ENCODE results near the gene DDX17. TPM values are rescaled to one million over a fixed set of nuclear protein-coding genes. Genes with fewer than 3 reads are reported as not detected.

Gene DDX17
- total RNA-seq, 1 experiment from 2014 or later: 234 TPM

DNA sequence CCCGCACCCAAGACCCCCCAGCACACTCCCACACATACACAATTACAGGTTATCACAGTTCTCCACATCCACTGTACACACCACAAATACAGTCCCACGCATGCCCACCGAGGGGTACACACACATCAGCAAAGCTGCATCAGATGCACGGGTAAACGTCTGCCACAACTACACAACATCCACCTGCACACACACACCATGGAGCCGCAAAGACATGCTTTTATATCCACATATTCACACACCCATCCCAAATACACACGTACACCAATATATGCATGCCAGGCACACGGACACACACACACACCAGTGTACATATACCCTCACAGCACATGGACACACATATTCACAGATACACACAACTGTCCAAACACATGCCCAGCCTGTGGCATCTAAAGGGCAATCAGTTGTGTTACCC lies 45.7 kb downstream of the DDX17 start:
- RAD21 ChIA-PET (ENCODE audit: low non-redundant PET in 1 of 2, low total read pairs in 2 of 2, uncharacterized antibody in 2 of 2, unreplicated experiment in 2 of 2): interaction anchor here in 1 of 2 experiments (0.6 kb wide), 1 partner anchor 182 kb away, joined by 3 read pairs; no protein-coding TSS in a partner anchor
- Histone ChIP-seq H3K79me2 (ENCODE audit: insufficient read depth, low read length) (no peaks in the 10 kb centered on the region), H3K27me3 (ENCODE audit: insufficient read depth, low read length) (no peaks in the 10 kb centered on the region), H2AFZ (ENCODE audit: low read depth, low read length, poor library complexity, severe bottlenecking) (no peak overlapping the region), H4K20me1 (ENCODE audit: insufficient read depth) (no peaks in the 10 kb centered on the region), H3K27ac (ENCODE audit: low read depth, low read length) (no peak overlapping the region), H3K4me1 (ENCODE audit: control insufficient read depth in 1 of 2, insufficient read depth in 2 of 2, low read length in 2 of 2) (peaks cover 24 to 39% of the 10 kb centered on the region in 2 experiments), H3K9me2 (ENCODE audit: insufficient read depth) (no peaks in the 10 kb centered on the region), H3K4me3 (replicated peaks in 1 of 2; ENCODE audit: low read depth in 1 of 2, low read length in 2 of 2) (no peak overlapping the region), H3K4me2 (ENCODE audit: low read length) (peak overlapping the region; percentile 77; the same call in 1 of the 2 replicates), H3K36me3 (ENCODE audit: control insufficient read depth in 1 of 2, insufficient read depth in 2 of 2, low read length in 2 of 2) (no peaks in the 10 kb centered on the region), H3K9ac (ENCODE audit: low read length) (no peak overlapping the region), H3K9me3 (ENCODE audit: control insufficient read depth in 1 of 2, insufficient read depth in 1 of 2, low read depth in 1 of 2, low read length in 2 of 2) (no peaks in the 10 kb centered on the region)
- CTCF ChIA-PET: no interaction called here
- no TSS peak for BruUV-seq (replicated peaks)
- no peak for ATAC-seq
- POLR2A ChIA-PET: no interaction called here
- intact Hi-C loops (cut with micrococcal nuclease): no loop called here
- TF ChIP-seq JUND (IDR thresholded peaks at IDR 0.05) (no peak), POLR2A (IDR thresholded peaks at IDR 0.05; ENCODE audit: borderline replicate concordance, extremely low read depth, insufficient read depth, insufficient read length) (no peak), SP1 (IDR thresholded peaks at IDR 0.05; ENCODE audit: low read depth) (no peak), SRF (IDR thresholded peaks at IDR 0.05; ENCODE audit: low read depth) (no peak), SIN3A (IDR thresholded peaks at IDR 0.05; ENCODE audit: low read depth) (no peak), YY1 (IDR thresholded peaks at IDR 0.05; ENCODE audit: extremely low read depth, insufficient replicate concordance, low read depth, low read length) (no peak), EZH2 (IDR thresholded peaks at IDR 0.05) (no peak), TCF7L2 (IDR thresholded peaks at IDR 0.05; ENCODE audit: borderline replicate concordance, extremely low read depth, insufficient read depth, insufficient read length) (no peak), EZH2phosphoT487 (IDR thresholded peaks at IDR 0.05; ENCODE audit: borderline replicate concordance) (no peak), CBX3 (IDR thresholded peaks at IDR 0.05; ENCODE audit: low read depth) (no peak), FOSL1 (IDR thresholded peaks at IDR 0.05; ENCODE audit: low read depth) (no peak), EGR1 (IDR thresholded peaks at IDR 0.05; ENCODE audit: low read depth) (no peak), POLR2AphosphoS5 (IDR thresholded peaks at IDR 0.05; ENCODE audit: low read depth, low read length) (no peak), CEBPB (IDR thresholded peaks at IDR 0.05; ENCODE audit: low read depth) (no peak), MAX (IDR thresholded peaks at IDR 0.05) (no peak)
- TF ChIP-seq, protein P1, sequence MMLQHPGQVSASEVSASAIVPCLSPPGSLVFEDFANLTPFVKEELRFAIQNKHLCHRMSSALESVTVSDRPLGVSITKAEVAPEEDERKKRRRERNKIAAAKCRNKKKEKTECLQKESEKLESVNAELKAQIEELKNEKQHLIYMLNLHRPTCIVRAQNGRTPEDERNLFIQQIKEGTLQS (IDR thresholded peaks at IDR 0.05): no peak
- TF ChIP-seq, protein P2, sequence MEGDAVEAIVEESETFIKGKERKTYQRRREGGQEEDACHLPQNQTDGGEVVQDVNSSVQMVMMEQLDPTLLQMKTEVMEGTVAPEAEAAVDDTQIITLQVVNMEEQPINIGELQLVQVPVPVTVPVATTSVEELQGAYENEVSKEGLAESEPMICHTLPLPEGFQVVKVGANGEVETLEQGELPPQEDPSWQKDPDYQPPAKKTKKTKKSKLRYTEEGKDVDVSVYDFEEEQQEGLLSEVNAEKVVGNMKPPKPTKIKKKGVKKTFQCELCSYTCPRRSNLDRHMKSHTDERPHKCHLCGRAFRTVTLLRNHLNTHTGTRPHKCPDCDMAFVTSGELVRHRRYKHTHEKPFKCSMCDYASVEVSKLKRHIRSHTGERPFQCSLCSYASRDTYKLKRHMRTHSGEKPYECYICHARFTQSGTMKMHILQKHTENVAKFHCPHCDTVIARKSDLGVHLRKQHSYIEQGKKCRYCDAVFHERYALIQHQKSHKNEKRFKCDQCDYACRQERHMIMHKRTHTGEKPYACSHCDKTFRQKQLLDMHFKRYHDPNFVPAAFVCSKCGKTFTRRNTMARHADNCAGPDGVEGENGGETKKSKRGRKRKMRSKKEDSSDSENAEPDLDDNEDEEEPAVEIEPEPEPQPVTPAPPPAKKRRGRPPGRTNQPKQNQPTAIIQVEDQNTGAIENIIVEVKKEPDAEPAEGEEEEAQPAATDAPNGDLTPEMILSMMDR (IDR thresholded peaks at IDR 0.05 in 2 of 3, conservative IDR thresholded peaks at IDR 0.05 in 1 of 3; ENCODE audit: borderline replicate concordance in 1 of 3, insufficient read depth in 1 of 3, low read depth in 2 of 3, low read length in 2 of 3): no peak
- DNase-seq (ENCODE audit: low read depth, low spot score): no peak

Data from HCT116 (cell line).